IMR-90 (cell line): Measurements from ENCODE around the gene CTCFL. TPM values are rescaled to one million over a fixed set of nuclear protein-coding genes. Genes with fewer than 3 reads are reported as not detected.

Experiments used
- ATAC-seq: fragments of 200-7000 bp; cut with Tn5 transposase; 2 replicates; pipeline ENCODE4 v1.9.1; 2020; ENCODE audit warnings: low read depth, mild to moderate bottlenecking, moderate library complexity
- BruUV-seq: library from RNA; stranded (reverse); fragments of 400-500 nt; replicated peaks from 2 replicates; lab custom pipeline; 2021; lab: Mats Ljungman, UMichigan
- CTCF ChIA-PET: fragments of 300-600 bp; formaldehyde crosslinking; extraction: SDS; loops from one replicate; lab custom pipeline; 2021; ENCODE audit warnings: antibody characterized with exemption; lab: Yijun Ruan, JAX
- POLR2A ChIA-PET: fragments of 300-600 bp; sonication (Branson Sonifier 250); formaldehyde crosslinking; loops from one replicate; lab custom pipeline; 2022; ENCODE audit warnings: antibody characterized with exemption; ENCODE audit not compliant: unreplicated experiment; lab: Charles Lee
- DNase-seq: peaks from one replicate; pipeline ENCODE4 v3.0.0; 2013
- H2AFZ ChIP-seq: replicated peaks from 2 replicates; pipeline ENCODE3; 2013; ENCODE audit warnings: low read length, mild to moderate bottlenecking; ENCODE audit not compliant: poor library complexity
- H2AK5ac ChIP-seq: 2 replicates; pipeline ENCODE4 v1.6.1; 2013; ENCODE audit warnings: low read depth, low read length, inconsistent platforms
- H2AK9ac ChIP-seq: replicated peaks from 2 replicates; pipeline ENCODE3; 2013; ENCODE audit warnings: mild to moderate bottlenecking, low read depth, low read length, moderate library complexity; ENCODE audit not compliant: poor library complexity
- H2BK120ac ChIP-seq: 2 replicates; pipeline ENCODE4 v1.6.1; 2013; ENCODE audit warnings: low read depth, low read length, inconsistent platforms
- H2BK15ac ChIP-seq: 3 replicates; pipeline ENCODE4 v1.6.1; 2013; ENCODE audit warnings: low read depth, low read length, inconsistent platforms
- H2BK20ac ChIP-seq: 2 replicates; pipeline ENCODE4 v1.6.1; 2013; ENCODE audit warnings: low read depth, mild to moderate bottlenecking, inconsistent platforms, low read length, moderate library complexity
- H2BK5ac ChIP-seq: 2 replicates; pipeline ENCODE4 v1.6.1; 2013; ENCODE audit warnings: mild to moderate bottlenecking, low read depth, low read length, inconsistent platforms; ENCODE audit not compliant: poor library complexity, severe bottlenecking
- H3K14ac ChIP-seq: replicated peaks from 2 replicates; pipeline ENCODE4 v1.6.1; 2013; ENCODE audit warnings: low read depth, low read length, inconsistent platforms
- H3K18ac ChIP-seq: 2 replicates; pipeline ENCODE4 v1.6.1; 2013; ENCODE audit warnings: low read depth, low read length, control low read depth
- H3K23ac ChIP-seq: 2 replicates; pipeline ENCODE4 v1.6.1; 2013; ENCODE audit warnings: low read depth, low read length, inconsistent platforms
- H3K27ac ChIP-seq: 2 replicates; pipeline ENCODE4 v1.5.1; 2013; ENCODE audit warnings: mild to moderate bottlenecking, control low read depth, low read length; ENCODE audit not compliant: insufficient read depth
- H3K27me3 ChIP-seq: 2 replicates; pipeline ENCODE4 v1.6.1; 2013; ENCODE audit warnings: low read length; ENCODE audit not compliant: control insufficient read depth, insufficient read depth
- H3K36me3 ChIP-seq: 2 replicates; pipeline ENCODE4 v1.6.1; 2013; ENCODE audit warnings: low read length, mixed read lengths; ENCODE audit not compliant: control insufficient read depth, insufficient read depth
- H3K4ac ChIP-seq: 2 replicates; pipeline ENCODE4 v1.6.1; 2013; ENCODE audit warnings: low read depth, low read length, inconsistent platforms
- H3K4me1 ChIP-seq: 2 replicates; pipeline ENCODE4 v1.6.1; 2013; ENCODE audit warnings: low read length, mixed read lengths; ENCODE audit not compliant: control insufficient read depth, insufficient read depth
- H3K4me2 ChIP-seq: 2 replicates; pipeline ENCODE4 v1.6.1; 2013; ENCODE audit warnings: low read depth, mild to moderate bottlenecking, control low read depth, low read length, moderate library complexity
- H3K4me3 ChIP-seq: 2 replicates; pipeline ENCODE4 v1.5.1; 2013; ENCODE audit warnings: low read depth, mild to moderate bottlenecking, control low read depth, low read length, moderate library complexity; ENCODE audit not compliant: insufficient read depth
- H3K56ac ChIP-seq: 2 replicates; pipeline ENCODE4 v1.6.1; 2013; ENCODE audit warnings: low read length, inconsistent platforms; ENCODE audit not compliant: insufficient read depth; ENCODE audit errors: extremely low read depth
- H3K79me1 ChIP-seq, 2 experiments: 2 replicates each; pipeline ENCODE4 v1.6.1; 2013; ENCODE audit warnings: low read length in 2 of 2, inconsistent platforms in 1 of 2, low read depth in 1 of 2
- H3K9ac ChIP-seq: 2 replicates; pipeline ENCODE4 v1.6.1; 2013; ENCODE audit warnings: low read depth, low read length, control low read depth
- H3K9me1 ChIP-seq: 2 replicates; pipeline ENCODE4 v1.6.1; 2013; ENCODE audit warnings: low read length, inconsistent platforms; ENCODE audit not compliant: insufficient read depth
- H3K9me3 ChIP-seq: 2 replicates; pipeline ENCODE4 v1.6.1; 2013; ENCODE audit warnings: low read length; ENCODE audit not compliant: control insufficient read depth, insufficient read depth
- H4K20me1 ChIP-seq: 2 replicates; pipeline ENCODE4 v1.6.1; 2013; ENCODE audit warnings: low read length, inconsistent platforms; ENCODE audit not compliant: insufficient read depth
- H4K5ac ChIP-seq: 2 replicates; pipeline ENCODE4 v1.6.1; 2013; ENCODE audit warnings: mild to moderate bottlenecking, low read depth, low read length, control low read depth
- H4K8ac ChIP-seq, 2 experiments: 2 replicates each; pipeline ENCODE4 v1.6.1; 2013; ENCODE audit warnings: low read depth in 2 of 2, low read length in 2 of 2, control low read depth in 1 of 2, inconsistent platforms in 1 of 2
- H4K91ac ChIP-seq: 2 replicates; pipeline ENCODE4 v1.6.1; 2013; ENCODE audit warnings: low read depth, low read length, inconsistent platforms; ENCODE audit not compliant: insufficient read depth
- BHLHE40 ChIP-seq: fragments of 150-350 bp; IDR thresholded peaks from 2 replicates; pipeline ENCODE4 v1.6.1; 2016; ENCODE audit warnings: mild to moderate bottlenecking, low read depth, low read length
- CEBPB ChIP-seq: IDR thresholded peaks from 2 replicates; pipeline ENCODE4 v1.6.1; 2012; ENCODE audit warnings: low read depth, low read length, improper control_type of control experiment
- ELK1 ChIP-seq: fragments of 150-350 bp; IDR thresholded peaks from 2 replicates; pipeline ENCODE4 v1.6.1; 2016; ENCODE audit warnings: low read depth, mild to moderate bottlenecking, low read length, moderate library complexity, borderline replicate concordance
- MAZ ChIP-seq: IDR thresholded peaks from 2 replicates; pipeline ENCODE4 v1.6.1; 2012; ENCODE audit warnings: low read depth, mild to moderate bottlenecking, low read length, improper control_type of control experiment, moderate library complexity, borderline replicate concordance
- MXI1 ChIP-seq: IDR thresholded peaks from 2 replicates; pipeline ENCODE4 v1.6.1; 2012; ENCODE audit warnings: low read depth, mild to moderate bottlenecking, low read length, moderate library complexity, borderline replicate concordance
- NFE2L2 ChIP-seq: fragments of 150-350 bp; IDR thresholded peaks from 2 replicates; pipeline ENCODE4 v1.6.1; 2016; ENCODE audit warnings: low read depth, mild to moderate bottlenecking, low read length
- POLR2A ChIP-seq: IDR thresholded peaks from 2 replicates; pipeline ENCODE4 v1.6.1; 2012; ENCODE audit warnings: mild to moderate bottlenecking, low read depth, low read length
- RAD21 ChIP-seq: IDR thresholded peaks from 2 replicates; pipeline ENCODE4 v1.6.1; 2012; ENCODE audit warnings: low read length, improper control_type of control experiment
- RCOR1 ChIP-seq: IDR thresholded peaks from 2 replicates; pipeline ENCODE4 v1.6.1; 2012; ENCODE audit warnings: mild to moderate bottlenecking, low read length, improper control_type of control experiment; ENCODE audit not compliant: insufficient replicate concordance
- RFX5 ChIP-seq: IDR thresholded peaks from 2 replicates; pipeline ENCODE4 v1.8.0; 2012; ENCODE audit warnings: low read depth, mild to moderate bottlenecking, low read length, moderate library complexity
- SMC3 ChIP-seq: fragments of 150-350 bp; IDR thresholded peaks from 2 replicates; pipeline ENCODE4 v1.6.1; 2016; ENCODE audit warnings: low read depth, mild to moderate bottlenecking, antibody characterized with exemption, low read length, moderate library complexity
- USF2 ChIP-seq: fragments of 150-350 bp; IDR thresholded peaks from 2 replicates; pipeline ENCODE4 v1.6.1; 2017; ENCODE audit warnings: mild to moderate bottlenecking, antibody characterized with exemption, low read length, low read depth
- WGBS, 2 experiments: methylation state at CpG; one replicate each; pipeline versions ENCODE4 v1.1.5 to v1.1.7; 2013; ENCODE audit warnings: missing lambda C conversion rate in 2 of 2; ENCODE audit not compliant: insufficient read length in 1 of 2; ENCODE audit errors: extremely low coverage in 2 of 2; 5-methylcytosine and 5-hydroxymethylcytosine counted together
- dilution Hi-C: fragments of 300-500 bp; cut with HindIII; formaldehyde crosslinking; loops from one replicate; pipeline ENCODE4 v1.14.3; 2018; ENCODE audit warnings: low sequenced_read_pairs; ENCODE audit not compliant: unreplicated experiment
- in situ Hi-C: fragments of 300-500 bp; cut with MboI; formaldehyde crosslinking; loops from 3 replicates; pipeline ENCODE4 v1.14.3; 2019; ENCODE audit warnings: low sequenced_read_pairs, inconsistent platforms, mixed read lengths
- intact Hi-C: fragments of 100-400 bp; cut with micrococcal nuclease; formaldehyde crosslinking; loops from 2 replicates; pipeline ENCODE4 v1.10.0; 2022
- polyA plus RNA-seq, 3 experiments: library from polyadenylated mRNA; depleted of rRNA; stranded (reverse); fragments of >200 nt; gene quantifications; 2 replicates each; pipeline ENCODE4 v1.2.3, GENCODE V29; 2012; ENCODE audit warnings: low replicate concordance in 1 of 3
- total RNA-seq: library from RNA; depleted of rRNA; stranded (reverse); fragments of >200 nt; gene quantifications from 2 replicates; pipeline ENCODE4 v1.2.3, GENCODE V29; 2012
- TF ChIP-seq, protein P1 (sequence below): conservative IDR thresholded peaks from 2 replicates; pipeline ENCODE4 v1.5.1; 2012; ENCODE audit warnings: mild to moderate bottlenecking, low read depth, low read length, improper control_type of control experiment

The CTCFL gene
- total and polyA plus RNA-seq, 2 of the 4 experiments (the other 2 are of a cell fraction), result not detected

DNA sequence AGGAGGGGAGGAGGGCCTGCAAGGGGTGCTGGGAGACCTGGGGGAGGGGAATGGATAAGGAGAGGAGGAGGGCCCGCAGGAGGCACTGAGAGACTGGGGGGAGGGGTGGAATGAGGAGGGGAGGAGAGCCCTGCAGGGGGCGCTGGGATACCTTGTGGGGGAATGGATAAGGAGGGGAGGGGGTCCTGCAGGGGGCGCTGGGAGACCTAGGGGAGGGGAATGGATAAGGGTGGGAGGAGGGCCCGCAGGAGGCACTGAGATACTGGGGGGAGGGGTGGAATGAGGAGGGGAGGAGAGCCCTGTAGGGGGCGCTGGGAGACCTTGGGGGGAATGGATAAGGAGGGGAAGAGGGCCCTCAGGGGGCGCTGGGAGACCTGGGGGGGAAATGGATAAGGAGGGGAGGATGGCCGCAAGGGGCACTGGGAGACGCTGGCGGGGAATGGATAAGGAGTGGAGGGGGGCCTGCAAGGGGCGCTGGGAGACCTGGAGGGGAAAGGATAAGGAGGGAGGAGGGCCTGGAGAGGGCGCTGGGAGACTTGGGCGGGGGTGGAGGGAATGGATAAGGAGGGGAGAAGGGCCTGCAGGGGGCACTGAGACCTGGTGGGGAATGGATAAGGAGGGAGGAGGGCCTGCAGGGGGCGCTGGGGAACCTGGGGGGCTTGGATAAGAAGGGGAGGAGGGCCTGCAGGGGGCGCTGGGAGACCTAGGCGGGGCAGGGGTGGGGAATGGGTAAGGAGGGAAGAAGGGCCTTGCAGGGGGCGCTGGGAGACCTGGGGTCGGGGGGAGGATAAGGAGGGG is 1.3 kb upstream of the CTCFL start:
- TF ChIP-seq, protein P1, sequence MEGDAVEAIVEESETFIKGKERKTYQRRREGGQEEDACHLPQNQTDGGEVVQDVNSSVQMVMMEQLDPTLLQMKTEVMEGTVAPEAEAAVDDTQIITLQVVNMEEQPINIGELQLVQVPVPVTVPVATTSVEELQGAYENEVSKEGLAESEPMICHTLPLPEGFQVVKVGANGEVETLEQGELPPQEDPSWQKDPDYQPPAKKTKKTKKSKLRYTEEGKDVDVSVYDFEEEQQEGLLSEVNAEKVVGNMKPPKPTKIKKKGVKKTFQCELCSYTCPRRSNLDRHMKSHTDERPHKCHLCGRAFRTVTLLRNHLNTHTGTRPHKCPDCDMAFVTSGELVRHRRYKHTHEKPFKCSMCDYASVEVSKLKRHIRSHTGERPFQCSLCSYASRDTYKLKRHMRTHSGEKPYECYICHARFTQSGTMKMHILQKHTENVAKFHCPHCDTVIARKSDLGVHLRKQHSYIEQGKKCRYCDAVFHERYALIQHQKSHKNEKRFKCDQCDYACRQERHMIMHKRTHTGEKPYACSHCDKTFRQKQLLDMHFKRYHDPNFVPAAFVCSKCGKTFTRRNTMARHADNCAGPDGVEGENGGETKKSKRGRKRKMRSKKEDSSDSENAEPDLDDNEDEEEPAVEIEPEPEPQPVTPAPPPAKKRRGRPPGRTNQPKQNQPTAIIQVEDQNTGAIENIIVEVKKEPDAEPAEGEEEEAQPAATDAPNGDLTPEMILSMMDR, result no peak
- TF ChIP-seq MXI1, result no peak
- TF ChIP-seq ELK1, result no peak
- no peak for TF ChIP-seq RAD21
- TF ChIP-seq POLR2A, result no peak
- TF ChIP-seq BHLHE40, result no peak
- no peak for TF ChIP-seq USF2
- TF ChIP-seq RCOR1, result no peak
- no peak for TF ChIP-seq NFE2L2
- no peak for TF ChIP-seq SMC3
- no peak for TF ChIP-seq RFX5
- TF ChIP-seq MAZ, result no peak
- no peak for TF ChIP-seq CEBPB
- no peak overlapping the region for H2AFZ ChIP-seq
- ATAC-seq, result no peak
- DNase-seq, result no peak
- no peak overlapping the region for H4K5ac ChIP-seq
- CTCF ChIA-PET, result no interaction called here
- H2BK15ac ChIP-seq, result no peak overlapping the region
- no peak overlapping the region for H3K23ac ChIP-seq
- H4K91ac ChIP-seq, result no peak overlapping the region
- H3K9me1 ChIP-seq, result no peaks in the 10 kb centered on the region
- H4K8ac ChIP-seq, result no peak overlapping the region
- 80% methylated on average over 8 of the region's 17 CpGs; no CpG with 5 or more reads in 1 of the 2 experiments for WGBS, 2 experiments
- H3K9me3 ChIP-seq, result no peaks in the 10 kb centered on the region
- no peaks in the 10 kb centered on the region for H3K36me3 ChIP-seq
- no peak overlapping the region for H3K4ac ChIP-seq
- H3K56ac ChIP-seq, result no peak overlapping the region
- intact Hi-C loops (no loop called here), dilution Hi-C loops (no loop called here), in situ Hi-C loops (no loop called here)
- H2AK9ac ChIP-seq, result no peak overlapping the region
- no peak overlapping the region for H2BK5ac ChIP-seq
- H3K27me3 ChIP-seq, result peaks cover 8% of the 10 kb centered on the region
- no peaks in the 10 kb centered on the region for H3K79me1 ChIP-seq
- H3K18ac ChIP-seq, result no peak overlapping the region
- no peak overlapping the region for H2BK120ac ChIP-seq
- no peak overlapping the region for H3K9ac ChIP-seq
- no peaks in the 10 kb centered on the region for H4K20me1 ChIP-seq
- no peak overlapping the region for H3K14ac ChIP-seq
- H2AK5ac ChIP-seq, result no peak overlapping the region
- no peak overlapping the region for H3K4me3 ChIP-seq
- H2BK20ac ChIP-seq, result no peak overlapping the region
- no TSS peak for BruUV-seq
- H3K27ac ChIP-seq, result no peak overlapping the region
- H3K4me1 ChIP-seq, result no peaks in the 10 kb centered on the region
- POLR2A ChIA-PET, result no interaction called here
- no peak overlapping the region for H3K4me2 ChIP-seq
